HCT116 (cell line): ENCODE data around the gene SPATA33. TPM values are rescaled to one million over a fixed set of nuclear protein-coding genes. Genes with fewer than 3 reads are reported as not detected.

Experiments used
- ATAC-seq: fragments of 200-7000 bp; cut with Tn5 transposase; 2 replicates; pipeline ENCODE4 v1.9.1; 2020; ENCODE audit warnings: mild to moderate bottlenecking, moderate library complexity
- BruUV-seq: library from RNA; stranded (reverse); fragments of 400-500 nt; replicated peaks from 2 replicates; lab custom pipeline; 2021; lab: Mats Ljungman, UMichigan
- CTCF ChIA-PET: fragments of 300-600 bp; sonication (Branson Sonifier 250); formaldehyde crosslinking; loops from one replicate; lab custom pipeline; 2021; ENCODE audit warnings: antibody characterized with exemption; lab: Charles Lee
- POLR2A ChIA-PET: fragments of 300-600, 350-600 bp; sonication (Branson Sonifier 250); formaldehyde crosslinking; loops from one replicate; lab custom pipeline; 2021; ENCODE audit warnings: antibody characterized with exemption; lab: Charles Lee
- RAD21 ChIA-PET, 2 experiments: fragments of 300-600 bp; sonication (Branson Sonifier 250); formaldehyde crosslinking; loops; one replicate each; lab custom pipeline; 2023; ENCODE audit warnings: low total read pairs in 2 of 2; ENCODE audit not compliant: uncharacterized antibody in 2 of 2, unreplicated experiment in 2 of 2, low non-redundant PET in 1 of 2; lab: Charles Lee
- DNase-seq: peaks from one replicate; pipeline ENCODE4 v3.0.0-alpha.2; 2010; ENCODE audit warnings: low read depth, low spot score
- H2AFZ ChIP-seq: fragments of 200-600 bp; shearing (Covaris generic), sonication (generic); 2 replicates; pipeline ENCODE4 v1.6.1; 2017; ENCODE audit warnings: low read depth, mixed run types, mixed read lengths, antibody characterized with exemption, low read length; ENCODE audit not compliant: poor library complexity, severe bottlenecking
- H3K27ac ChIP-seq: 2 replicates; pipeline ENCODE4 v1.5.1; 2012; ENCODE audit warnings: low read depth, low read length
- H3K27me3 ChIP-seq: fragments of 200-600 bp; sonication (generic); 2 replicates; pipeline ENCODE4 v1.6.1; 2016; ENCODE audit warnings: mixed run types, low read length, mixed read lengths; ENCODE audit not compliant: insufficient read depth
- H3K36me3 ChIP-seq, 2 experiments: fragments of 200-500 bp in 1 of 2; fragments of 200-600 bp in 1 of 2; sonication (Bioruptor generic) in 1 of 2; sonication (generic) in 1 of 2; 2 replicates each; pipeline versions ENCODE4 v1.5.1 to v1.6.1; 2014 to 2016; ENCODE audit warnings: low read length in 2 of 2, inconsistent platforms in 1 of 2, mixed read lengths in 1 of 2, mixed run types in 1 of 2; ENCODE audit not compliant: insufficient read depth in 2 of 2, control insufficient read depth in 1 of 2
- H3K4me1 ChIP-seq, 2 experiments: fragments of 200-600 bp in 1 of 2; sonication (generic) in 1 of 2; 2 replicates each; pipeline versions ENCODE4 v1.5.1 to v1.6.1; 2012 to 2017; ENCODE audit warnings: low read length in 2 of 2, inconsistent platforms in 1 of 2, mild to moderate bottlenecking in 1 of 2, mixed read lengths in 1 of 2, mixed run types in 1 of 2, moderate library complexity in 1 of 2; ENCODE audit not compliant: insufficient read depth in 2 of 2, control insufficient read depth in 1 of 2
- H3K4me2 ChIP-seq: fragments of 200-600 bp; sonication (generic); 2 replicates; pipeline ENCODE4 v1.6.1; 2017; ENCODE audit warnings: mixed run types, low read length, mixed read lengths
- H3K4me3 ChIP-seq, 2 experiments: fragments of 200-600 bp in 1 of 2; sonication (generic) in 1 of 2; replicated peaks in 1 of 2; 2 replicates each; pipeline ENCODE4 v1.5.1; 2011 to 2016; ENCODE audit warnings: low read length in 2 of 2, control low read depth in 1 of 2, low read depth in 1 of 2, mild to moderate bottlenecking in 1 of 2, mixed read lengths in 1 of 2, mixed run types in 1 of 2
- H3K79me2 ChIP-seq: fragments of 200-600 bp; sonication (generic); 2 replicates; pipeline ENCODE4 v1.6.1; 2017; ENCODE audit warnings: mild to moderate bottlenecking, mixed run types, low read length, moderate library complexity, mixed read lengths; ENCODE audit not compliant: insufficient read depth
- H3K9ac ChIP-seq: fragments of 200-600 bp; sonication (generic); 2 replicates; pipeline ENCODE4 v1.6.1; 2016; ENCODE audit warnings: low read length, mixed read lengths
- H3K9me2 ChIP-seq: fragments of 200-600 bp; sonication (generic), shearing (Covaris generic); 2 replicates; pipeline ENCODE4 v1.6.1; 2017; ENCODE audit warnings: mixed run types, mild to moderate bottlenecking, moderate library complexity; ENCODE audit not compliant: insufficient read depth
- H3K9me3 ChIP-seq, 2 experiments: fragments of 200-500 bp in 1 of 2; fragments of 200-600 bp in 1 of 2; sonication (Bioruptor generic) in 1 of 2; sonication (generic) in 1 of 2; 2 replicates each; pipeline ENCODE4 v1.6.1; 2014 to 2017; ENCODE audit warnings: low read length in 2 of 2, mixed read lengths in 2 of 2, inconsistent platforms in 1 of 2, low read depth in 1 of 2, mild to moderate bottlenecking in 1 of 2, mixed run types in 1 of 2, moderate library complexity in 1 of 2; ENCODE audit not compliant: control insufficient read depth in 1 of 2, insufficient read depth in 1 of 2
- H4K20me1 ChIP-seq: fragments of 200-600 bp; sonication (generic), shearing (Covaris generic); 2 replicates; pipeline ENCODE4 v1.6.1; 2017; ENCODE audit warnings: mixed run types, mild to moderate bottlenecking, moderate library complexity; ENCODE audit not compliant: insufficient read depth
- CBX3 ChIP-seq: IDR thresholded peaks from 2 replicates; pipeline ENCODE4 v1.6.1; 2012; ENCODE audit warnings: low read depth
- CTCF ChIP-seq, 3 experiments: fragments of 200-600 bp in 1 of 3; sonication (generic) in 1 of 3; IDR thresholded peaks in 2 of 3; conservative IDR thresholded peaks in 1 of 3; 2 replicates each; pipeline ENCODE4 v1.5.1; 2012 to 2017; ENCODE audit warnings: low read depth in 2 of 3, low read length in 2 of 3, antibody characterized with exemption in 1 of 3, borderline replicate concordance in 1 of 3, control low read depth in 1 of 3, mild to moderate bottlenecking in 1 of 3, mixed read lengths in 1 of 3, mixed run types in 1 of 3, moderate library complexity in 1 of 3; ENCODE audit not compliant: insufficient read depth in 1 of 3
- ELF1 ChIP-seq: IDR thresholded peaks from 2 replicates; pipeline ENCODE4 v1.6.1; 2012; ENCODE audit warnings: low read depth, borderline replicate concordance
- EZH2 ChIP-seq: fragments of 200-600 bp; sonication (generic); IDR thresholded peaks from 2 replicates; pipeline ENCODE4 v1.6.1; 2017; ENCODE audit warnings: antibody characterized with exemption, mixed run types
- EZH2phosphoT487 ChIP-seq: fragments of 200-600 bp; IDR thresholded peaks from 2 replicates; pipeline ENCODE4 v1.6.1; 2018; ENCODE audit warnings: antibody characterized with exemption, borderline replicate concordance
- POLR2A ChIP-seq: IDR thresholded peaks from 2 replicates; pipeline ENCODE4 v1.7.0; 2011; ENCODE audit warnings: borderline replicate concordance; ENCODE audit not compliant: insufficient read depth, insufficient read length; ENCODE audit errors: extremely low read depth
- POLR2AphosphoS5 ChIP-seq: IDR thresholded peaks from 2 replicates; pipeline ENCODE4 v1.6.1; 2011; ENCODE audit warnings: mild to moderate bottlenecking, low read depth, low read length, moderate library complexity
- SIN3A ChIP-seq: IDR thresholded peaks from 2 replicates; pipeline ENCODE4 v1.6.1; 2012; ENCODE audit warnings: low read depth
- SP1 ChIP-seq: IDR thresholded peaks from 2 replicates; pipeline ENCODE4 v1.6.1; 2012; ENCODE audit warnings: low read depth
- SRF ChIP-seq: IDR thresholded peaks from 2 replicates; pipeline ENCODE4 v1.6.1; 2012; ENCODE audit warnings: low read depth
- ZNF274 ChIP-seq: fragments of 200-500 bp; sonication (Bioruptor generic); IDR thresholded peaks from 2 replicates; pipeline ENCODE4 v1.6.1; 2014; ENCODE audit warnings: mild to moderate bottlenecking, low read depth, low read length, inconsistent platforms
- intact Hi-C: fragments of 100-400 bp; cut with micrococcal nuclease; formaldehyde crosslinking; loops from 2 replicates; pipeline ENCODE4 v1.10.0; 2022
- total RNA-seq: library from RNA; stranded (reverse); gene quantifications from one replicate; pipeline ENCODE4 v1.2.1, GENCODE V29; 2021; ENCODE audit not compliant: unreplicated experiment

The SPATA33 gene
- total RNA-seq, 1 experiment from 2014 or later: 24.9 TPM

- TF ChIP-seq POLR2A (peak; percentile 15), CBX3 (no peak)
- peaks cover 9 to 20% of the 10 kb centered on the region in 2 experiments for H3K4me1 ChIP-seq
- H3K9me3 ChIP-seq: peaks cover 6% of the 10 kb centered on the region in 2 experiments; a peak in 2 of 4 replicates
- H3K27ac ChIP-seq: peak overlapping the region; percentile 80
- ChIA-PET RAD21 (no interaction called here), CTCF (interaction anchor here (0.9 to 1.8 kb wide), 5 partner anchors 13 to 122 kb away, joined by 3 to 14 read pairs (median 3); no protein-coding TSS in a partner anchor), POLR2A (interaction anchor here (1.0 to 1.4 kb wide), 5 partner anchors 8 to 19 kb away, joined by 3 to 7 read pairs (median 4); no protein-coding TSS in a partner anchor)
- no peaks in the 10 kb centered on the region for H4K20me1 ChIP-seq
- H3K36me3 ChIP-seq: peaks cover 17 to 54% of the 10 kb centered on the region in 2 experiments; a peak in 3 of 4 replicates
- H3K9me2 ChIP-seq: no peaks in the 10 kb centered on the region
- ATAC-seq (peak; percentile 54), DNase-seq (no peak)
- H3K27me3 ChIP-seq: no peaks in the 10 kb centered on the region
- BruUV-seq: TSS peak; percentile 57
- H3K4me3 ChIP-seq: peak overlapping the region; percentile 57 to 85
- intact Hi-C loops: no loop called here
- no peak overlapping the region for H2AFZ ChIP-seq
- peak overlapping the region; percentile 86 for H3K9ac ChIP-seq
- H3K79me2 ChIP-seq: peaks cover 30% of the 10 kb centered on the region
- H3K4me2 ChIP-seq: peak overlapping the region; percentile 95
Measured at GRCh38 chr16:89687092-89687940, 29.7 kb downstream of the SPATA33 start.

- Histone ChIP-seq H3K4me3 (no peak overlapping the region), H4K20me1 (no peaks in the 10 kb centered on the region), H3K36me3 (peaks cover 22 to 61% of the 10 kb centered on the region in 2 experiments; a peak in 3 of 4 replicates), H3K4me2 (no peak overlapping the region), H3K27ac (no peak overlapping the region), H3K9ac (no peak overlapping the region), H3K27me3 (no peaks in the 10 kb centered on the region), H3K9me2 (no peaks in the 10 kb centered on the region), H2AFZ (no peak overlapping the region), H3K9me3 (peaks cover 6% of the 10 kb centered on the region in 2 experiments; a peak in 2 of 4 replicates), H3K4me1 (peaks cover 9 to 20% of the 10 kb centered on the region in 2 experiments), H3K79me2 (peaks cover 30% of the 10 kb centered on the region)
- intact Hi-C loops: no loop called here
- TF ChIP-seq CBX3: no peak
- no peak for TF ChIP-seq ELF1
- TF ChIP-seq ZNF274: no peak
- no peak for TF ChIP-seq SRF
- no peak for TF ChIP-seq EZH2
- no peak for TF ChIP-seq POLR2AphosphoS5
- TF ChIP-seq SP1: no peak
- no peak for TF ChIP-seq EZH2phosphoT487
- no peak for TF ChIP-seq CTCF (IDR thresholded peaks at IDR 0.05 in 2 of 3, conservative IDR thresholded peaks at IDR 0.05 in 1 of 3; ENCODE audit: borderline replicate concordance in 1 of 3, insufficient read depth in 1 of 3, low read depth in 2 of 3, low read length in 2 of 3)
- no peak for TF ChIP-seq POLR2A
- TF ChIP-seq SIN3A: no peak
- ATAC-seq (no peak), DNase-seq (no peak)
- BruUV-seq: no TSS peak
- ChIA-PET CTCF (no interaction called here), POLR2A (no interaction called here), RAD21 (no interaction called here)
Measured at GRCh38 chr16:89688395-89688794, 30.8 kb downstream of the SPATA33 start.
